ENCODE results near the gene ZMYND10.
"Not testable (repeated sequence)": the region's sequence is repeated elsewhere in the genome, so short reads cannot be mapped to it uniquely, and the experiment has no call there.

Gene ZMYND10

GRCh38 chr3:50318615-50319014, 26.9 kb downstream of the ZMYND10 start:
- Mint-ChIP-seq H3K4me1 (peaks cover 61% of the 10 kb centered on the region), H3K27ac (no peak overlapping the region), H3K9me3 (peaks cover 7% of the 10 kb centered on the region), H3K4me3 (peak overlapping the region; percentile 95), H3K36me3 (ENCODE audit: low read depth) (peaks cover 42% of the 10 kb centered on the region), H3K27me3 (ENCODE audit: low read depth, poor library complexity) (peaks cover 9% of the 10 kb centered on the region)
- TF ChIP-seq, protein P1, sequence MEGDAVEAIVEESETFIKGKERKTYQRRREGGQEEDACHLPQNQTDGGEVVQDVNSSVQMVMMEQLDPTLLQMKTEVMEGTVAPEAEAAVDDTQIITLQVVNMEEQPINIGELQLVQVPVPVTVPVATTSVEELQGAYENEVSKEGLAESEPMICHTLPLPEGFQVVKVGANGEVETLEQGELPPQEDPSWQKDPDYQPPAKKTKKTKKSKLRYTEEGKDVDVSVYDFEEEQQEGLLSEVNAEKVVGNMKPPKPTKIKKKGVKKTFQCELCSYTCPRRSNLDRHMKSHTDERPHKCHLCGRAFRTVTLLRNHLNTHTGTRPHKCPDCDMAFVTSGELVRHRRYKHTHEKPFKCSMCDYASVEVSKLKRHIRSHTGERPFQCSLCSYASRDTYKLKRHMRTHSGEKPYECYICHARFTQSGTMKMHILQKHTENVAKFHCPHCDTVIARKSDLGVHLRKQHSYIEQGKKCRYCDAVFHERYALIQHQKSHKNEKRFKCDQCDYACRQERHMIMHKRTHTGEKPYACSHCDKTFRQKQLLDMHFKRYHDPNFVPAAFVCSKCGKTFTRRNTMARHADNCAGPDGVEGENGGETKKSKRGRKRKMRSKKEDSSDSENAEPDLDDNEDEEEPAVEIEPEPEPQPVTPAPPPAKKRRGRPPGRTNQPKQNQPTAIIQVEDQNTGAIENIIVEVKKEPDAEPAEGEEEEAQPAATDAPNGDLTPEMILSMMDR (IDR thresholded peaks at IDR 0.05): no peak
- no peak for DNase-seq

- peak overlapping the region; percentile 95 for H3K4me3 Mint-ChIP-seq
- H3K9me3 Mint-ChIP-seq: peaks cover 12% of the 10 kb centered on the region
- H3K4me1 Mint-ChIP-seq: peaks cover 58% of the 10 kb centered on the region
- DNase-seq: no peak
- no peak overlapping the region for H3K27ac Mint-ChIP-seq
- TF ChIP-seq, protein P1 (IDR thresholded peaks at IDR 0.05): no peak
- H3K36me3 Mint-ChIP-seq (ENCODE audit: low read depth): peaks cover 47% of the 10 kb centered on the region
- peaks cover 4% of the 10 kb centered on the region for H3K27me3 Mint-ChIP-seq (ENCODE audit: low read depth, poor library complexity)
Observed at GRCh38 chr3:50318163-50318562, 27.4 kb downstream of the ZMYND10 start.

GRCh38 chr3:50317300-50317699, 28.2 kb downstream of the ZMYND10 start:
- peaks cover 50% of the 10 kb centered on the region for H3K36me3 Mint-ChIP-seq (ENCODE audit: low read depth)
- no peak for DNase-seq
- H3K27ac Mint-ChIP-seq: peak overlapping the region; percentile 66

DNA sequence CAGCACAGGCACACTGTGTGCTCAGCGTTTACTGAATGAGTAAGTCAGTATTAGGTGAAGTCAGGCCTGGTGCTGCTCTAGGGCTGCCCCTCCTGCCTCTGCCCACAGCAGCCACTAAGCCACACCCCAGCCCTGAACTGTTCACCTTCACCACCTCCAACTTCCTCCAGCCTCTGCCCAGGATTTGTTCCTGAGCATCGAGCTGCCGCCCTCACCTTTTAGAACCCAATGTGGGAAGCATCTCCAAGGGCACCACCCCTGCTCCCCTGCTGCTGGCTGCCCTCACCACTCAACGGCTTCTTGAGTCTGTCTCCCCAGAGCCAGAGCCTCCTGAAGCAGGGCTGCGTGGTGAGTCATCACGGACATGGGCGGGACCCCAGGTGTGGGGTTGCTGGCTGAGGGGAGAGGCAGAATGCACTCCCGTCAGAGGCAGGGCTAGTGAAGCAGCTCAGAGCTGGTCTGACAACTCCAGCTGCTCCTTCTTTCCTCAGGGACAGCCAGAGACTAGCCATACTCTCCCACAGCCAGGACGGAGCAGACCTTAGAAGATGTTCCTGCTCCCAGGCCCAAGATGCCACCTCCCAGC, 28.8 kb downstream of the ZMYND10 start:
- Mint-ChIP-seq H3K27me3 (ENCODE audit: low read depth, poor library complexity) (peaks cover 3% of the 10 kb centered on the region), H3K27ac (peak overlapping the region; percentile 94), H3K4me3 (no peak overlapping the region), H3K9me3 (peaks cover 15% of the 10 kb centered on the region), H3K4me1 (peaks cover 52% of the 10 kb centered on the region), H3K36me3 (ENCODE audit: low read depth) (peaks cover 50% of the 10 kb centered on the region)
- TF ChIP-seq, protein P1 (IDR thresholded peaks at IDR 0.05): no peak
- no peak for DNase-seq

More at GRCh38 chr3:50317300-50317699, 28.2 kb downstream of the ZMYND10 start:
- H3K9me3 Mint-ChIP-seq: peaks cover 15% of the 10 kb centered on the region
- TF ChIP-seq, protein P1 (IDR thresholded peaks at IDR 0.05): no peak
- H3K27me3 Mint-ChIP-seq (ENCODE audit: low read depth, poor library complexity): peaks cover 3% of the 10 kb centered on the region
- H3K4me3 Mint-ChIP-seq: no peak overlapping the region
- H3K4me1 Mint-ChIP-seq: peaks cover 52% of the 10 kb centered on the region

DNA sequence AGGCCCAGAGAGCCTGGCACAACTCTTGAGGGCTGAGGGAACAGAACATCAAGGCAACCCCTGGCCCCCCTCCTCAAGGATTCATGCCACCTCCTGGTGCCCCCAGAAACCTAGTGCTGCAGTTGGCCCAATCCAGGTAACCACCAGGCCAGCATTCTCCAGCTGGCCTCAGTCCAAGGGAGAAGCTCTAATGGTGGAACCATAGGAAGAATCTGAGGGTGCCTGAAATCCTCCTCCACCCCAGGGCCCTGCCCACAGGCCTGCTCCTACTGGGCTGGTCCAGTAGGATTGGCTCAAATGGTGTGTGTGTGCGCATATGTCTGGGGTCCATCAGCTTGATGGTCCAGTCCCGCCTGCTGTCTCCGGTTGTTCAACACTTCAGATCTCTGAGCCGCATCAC, 30.7 kb downstream of the ZMYND10 start:
- Mint-ChIP-seq H3K36me3 (ENCODE audit: low read depth) (peaks cover 57% of the 10 kb centered on the region), H3K27ac (peak overlapping the region; percentile 74), H3K9me3 (peaks cover 23% of the 10 kb centered on the region), H3K4me1 (peaks cover 43% of the 10 kb centered on the region), H3K27me3 (ENCODE audit: low read depth, poor library complexity) (no peaks in the 10 kb centered on the region), H3K4me3 (no peak overlapping the region)
- DNase-seq: no peak
- TF ChIP-seq, protein P1 (IDR thresholded peaks at IDR 0.05): no peak

GRCh38 chr3:50314342-50314741, 31.2 kb downstream of the ZMYND10 start:
- no peak for DNase-seq
- peaks cover 28% of the 10 kb centered on the region for H3K9me3 Mint-ChIP-seq
- H3K27ac Mint-ChIP-seq: peak overlapping the region; percentile 62

DNA sequence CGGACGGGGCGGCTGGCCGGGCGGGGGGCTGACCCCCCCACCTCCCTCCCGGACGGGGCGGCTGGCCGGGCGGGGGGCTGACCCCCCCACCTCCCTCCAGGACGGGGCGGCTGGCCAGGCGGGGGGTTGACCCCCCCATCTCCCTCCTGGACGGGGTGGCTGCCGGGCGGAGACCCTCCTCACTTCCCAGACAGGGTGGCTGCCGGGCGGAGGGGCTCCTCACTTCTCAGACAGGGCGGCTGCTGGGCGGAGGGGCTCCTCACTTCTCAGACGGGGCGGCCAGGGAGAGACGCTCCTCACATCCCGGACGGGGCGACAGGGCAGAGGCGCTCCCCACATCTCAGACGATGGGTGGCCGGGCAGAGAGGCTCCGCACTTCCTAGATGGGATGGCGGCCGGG, 33.5 kb downstream of the ZMYND10 start:
- not testable (repeated sequence) for H3K4me3 Mint-ChIP-seq; DNase-seq; H3K27me3 Mint-ChIP-seq (ENCODE audit: low read depth, poor library complexity); H3K27ac Mint-ChIP-seq
- Mint-ChIP-seq H3K4me1 (peaks cover 16% of the 10 kb centered on the region), H3K36me3 (ENCODE audit: low read depth) (peaks cover 55% of the 10 kb centered on the region), H3K9me3 (peaks cover 51% of the 10 kb centered on the region)

More at GRCh38 chr3:50314342-50314741, 31.2 kb downstream of the ZMYND10 start:
- Mint-ChIP-seq H3K27me3 (ENCODE audit: low read depth, poor library complexity) (no peaks in the 10 kb centered on the region), H3K4me3 (no peak overlapping the region), H3K4me1 (peaks cover 38% of the 10 kb centered on the region), H3K36me3 (ENCODE audit: low read depth) (peaks cover 58% of the 10 kb centered on the region)
- TF ChIP-seq, protein P1 (IDR thresholded peaks at IDR 0.05): no peak

Data from nephron progenitor cell (in vitro differentiated cells).